Mucosa of descending colon (tissue), 3 donors: ENCODE data around the gene UCP2. TPM values are rescaled to one million over a fixed set of nuclear protein-coding genes. Genes with fewer than 3 reads are reported as not detected.

Experiments
- ATAC-seq: fragments of 200-7000 bp; cut with Tn5 transposase; one replicate; pipeline ENCODE4 v1.9.1; 2020; ENCODE audit warnings: mild to moderate bottlenecking, moderate library complexity
- DNase-seq, 3 donors: peaks; one replicate each; pipeline ENCODE4 v3.0.0-alpha.2; 2020
- H3K36me3 ChIP-seq: fragments of 200-600 bp; one replicate; pipeline ENCODE4 v1.8.0; 2021; ENCODE audit warnings: low read depth, mild to moderate bottlenecking
- H3K4me1 ChIP-seq: fragments of 200-600 bp; one replicate; pipeline ENCODE4 v1.8.0; 2021; ENCODE audit warnings: low read depth, mild to moderate bottlenecking
- H3K4me3 ChIP-seq: fragments of 200-600 bp; one replicate; pipeline ENCODE4 v1.8.0; 2021; ENCODE audit warnings: mild to moderate bottlenecking
- H3K9me3 ChIP-seq: fragments of 200-600 bp; one replicate; pipeline ENCODE4 v1.8.0; 2021; ENCODE audit warnings: mild to moderate bottlenecking
- CTCF ChIP-seq: fragments of 200-600 bp; IDR thresholded peaks from one replicate; pipeline ENCODE4 v1.8.0; 2022; ENCODE audit warnings: antibody characterized with exemption, mild to moderate bottlenecking
- intact Hi-C, 2 donors: fragments of 100-400 bp; cut with DNase I in 1 of 2; cut with micrococcal nuclease in 1 of 2; formaldehyde crosslinking; loops; one replicate each; pipeline versions ENCODE4 v1.11.0 to v1.11.1; 2022; cut with DNase I, micrococcal nuclease
- total RNA-seq, 3 donors: library from RNA; stranded (reverse); fragmentation: NEBNext Ultra II Directional in 2 of 3; extraction: Animal tissue kit (Norgen Biotek cat#: 25700) in 2 of 3; gene quantifications; one replicate each; pipeline versions ENCODE4 v1.2.1 to v1.2.4, GENCODE V29; 2021 to 2023
- donor health status: DM: no; HTN: no; CAD: no; lungs with moderate emphysema.
- donor health status: DM: no; HTN: no; CAD: no.
- donor health status: DM: no; HTN: yes; CAD: no.

The UCP2 gene
- total RNA-seq, 3 donors from 2014 or later, result 36.4 to 61.3 (median 39.9) TPM

- DNase-seq, result no peak
- no peak for ATAC-seq
- Histone ChIP-seq H3K4me3 (no peak within 1 kb of the TSS), H3K36me3 (no peaks in the 10 kb centered on the region), H3K9me3 (no peaks in the 10 kb centered on the region), H3K4me1 (no peaks in the 10 kb centered on the region)
- TF ChIP-seq CTCF, result no peak
- intact Hi-C loops, result no loop called here
Observed at GRCh38 chr11:74008373-74009229, 26.0 kb upstream of the UCP2 start, which contains the start of gene UCP3. Gene UCP3, minus strand, starts transcription at chr11:74009085. Its CDS starts 2,043 bp downstream, at chr11:74007042.

- Histone ChIP-seq H3K36me3 (no peaks in the 10 kb centered on the region), H3K9me3 (no peaks in the 10 kb centered on the region), H3K4me1 (no peaks in the 10 kb centered on the region), H3K4me3 (no peak overlapping the region)
- ATAC-seq (no peak), DNase-seq (no peak)
- TF ChIP-seq CTCF, result no peak
- intact Hi-C loops, result no loop called here
Observed at GRCh38 chr11:74007691-74008372, 25.2 kb upstream of the UCP2 start.

GRCh38 chr11:74006743-74007304 is 24.2 kb upstream of the UCP2 start:
- Histone ChIP-seq H3K9me3 (no peaks in the 10 kb centered on the region), H3K36me3 (no peaks in the 10 kb centered on the region), H3K4me1 (no peaks in the 10 kb centered on the region), H3K4me3 (no peak overlapping the region)
- ATAC-seq (no peak), DNase-seq (no peak)
- TF ChIP-seq CTCF, result no peak
- intact Hi-C loops, result no loop called here

GRCh38 chr11:74005721-74006517 is 23.3 kb upstream of the UCP2 start:
- no peak for DNase-seq
- Histone ChIP-seq H3K9me3 (no peaks in the 10 kb centered on the region), H3K4me1 (no peaks in the 10 kb centered on the region), H3K4me3 (no peak overlapping the region), H3K36me3 (no peaks in the 10 kb centered on the region)
- intact Hi-C loops, result no loop called here
- TF ChIP-seq CTCF, result no peak
- ATAC-seq, result no peak
